NCI-H524 treated with DMSO at 0.1 percent for 48 hours (cell line): ENCODE data around the gene ETS1.

ENCODE experiments used
- DNase-seq: peaks from one replicate; lab custom pipeline; 2025; lab: John Stamatoyannopoulos, UW

The ETS1 gene

GRCh38 chr11:128618603-128619002, 31.2 kb upstream of the ETS1 start:
- DNase-seq: no peak

DNA sequence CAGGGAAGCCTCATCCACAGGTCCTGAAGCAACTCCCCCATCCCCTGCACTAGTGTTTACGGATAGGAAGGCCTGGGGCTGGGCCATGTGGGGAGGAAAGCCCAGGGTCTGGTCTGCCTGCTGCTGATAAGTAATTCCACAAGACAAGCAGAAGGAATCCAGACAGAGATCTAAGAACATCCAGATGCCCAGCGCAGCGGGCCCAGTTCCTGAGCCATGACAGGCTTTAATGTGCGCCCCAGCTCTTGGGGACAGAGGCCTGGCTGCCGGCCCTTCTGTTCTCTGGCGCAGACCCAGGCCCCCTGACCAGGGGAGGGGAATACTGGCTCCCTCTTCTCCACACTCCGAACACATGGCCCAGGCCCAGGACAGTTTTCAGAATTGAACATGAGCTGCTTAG, 28.8 kb upstream of the ETS1 start:
- no peak for DNase-seq

DNA sequence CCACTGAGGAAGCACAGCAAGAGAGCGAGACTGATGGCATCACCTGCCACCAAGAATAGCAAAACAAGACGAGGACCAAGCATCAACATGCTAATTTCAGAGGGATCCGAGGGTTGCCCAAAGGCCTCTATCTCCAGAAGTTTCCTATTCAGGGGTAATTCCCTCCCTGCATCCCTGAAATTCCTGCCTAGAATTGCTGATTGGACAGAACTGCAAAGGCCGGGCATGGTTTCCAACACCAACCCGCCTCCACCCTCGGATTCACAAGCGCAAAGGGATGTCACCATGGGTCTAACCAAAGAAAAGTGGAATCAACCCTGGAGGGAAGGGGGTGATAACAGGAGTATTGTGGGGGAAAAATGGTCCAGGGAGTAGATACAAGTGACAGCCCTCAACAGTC, 28.3 kb upstream of the ETS1 start:
- no peak for DNase-seq

- DNase-seq: no peak
Observed at GRCh38 chr11:128615076-128615475, 27.7 kb upstream of the ETS1 start.

GRCh38 chr11:128614026-128614425, 26.7 kb upstream of the ETS1 start:
- no peak for DNase-seq

- DNase-seq: no peak
Observed at GRCh38 chr11:128613300-128613995, 26.1 kb upstream of the ETS1 start.

GRCh38 chr11:128610721-128611617, 23.6 kb upstream of the ETS1 start:
- no peak for DNase-seq

- no peak for DNase-seq
Observed at GRCh38 chr11:128609785-128610184, 22.4 kb upstream of the ETS1 start.

DNA sequence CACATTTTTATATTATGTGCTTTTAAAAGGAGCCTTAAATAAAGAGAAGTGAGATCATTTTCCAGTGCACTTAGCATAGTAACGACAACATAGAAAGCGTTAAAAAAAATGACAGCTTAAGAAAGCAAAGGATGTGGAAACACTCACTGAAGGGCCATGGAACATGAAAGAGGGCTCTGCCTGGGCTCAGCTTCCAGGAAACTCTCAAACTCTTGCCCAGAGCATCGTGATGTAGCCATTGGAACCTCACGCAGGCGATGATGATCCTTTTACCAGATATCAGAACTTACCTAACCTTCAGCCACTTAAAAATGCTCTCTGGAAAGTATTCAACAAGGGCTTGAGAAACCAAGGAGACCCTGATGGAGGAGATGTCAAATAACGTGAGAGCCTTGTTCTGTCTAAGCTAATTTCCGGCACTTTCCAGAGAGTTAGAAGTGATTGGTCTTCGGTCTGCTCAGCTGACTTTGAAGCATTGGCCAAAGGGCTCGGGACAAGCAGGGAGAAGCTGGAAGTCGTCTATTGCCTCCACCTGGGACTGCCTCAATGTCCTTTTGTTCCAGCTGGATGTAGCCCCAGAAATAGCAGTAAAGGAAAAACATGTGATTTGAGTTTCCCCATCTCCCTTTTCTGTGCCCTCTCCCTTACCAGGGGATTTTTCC, 21.5 kb upstream of the ETS1 start:
- DNase-seq: no peak

GRCh38 chr11:128607819-128608218, 20.5 kb upstream of the ETS1 start:
- no peak for DNase-seq

DNA sequence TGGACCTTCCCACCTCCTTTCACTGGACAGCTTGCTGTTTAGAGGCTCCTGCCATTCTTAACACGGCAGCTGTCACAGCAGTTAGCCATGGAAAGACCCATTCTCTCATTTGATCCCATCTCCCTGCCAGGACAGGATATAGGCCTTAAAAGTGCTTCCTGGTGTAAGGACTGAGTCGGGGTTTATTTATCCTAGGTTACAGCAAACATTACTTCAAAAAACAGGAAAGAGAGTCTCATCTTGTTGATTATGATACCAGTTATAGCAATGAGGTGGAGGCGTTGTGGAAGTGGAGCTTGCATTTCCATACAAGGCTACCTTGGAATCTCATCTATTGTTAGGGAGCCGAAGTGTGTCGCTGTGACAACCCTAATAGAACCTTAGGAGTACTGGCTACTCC, 17.4 kb upstream of the ETS1 start:
- no peak for DNase-seq

- DNase-seq: no peak
Observed at GRCh38 chr11:128603752-128604414, 16.5 kb upstream of the ETS1 start.

DNA sequence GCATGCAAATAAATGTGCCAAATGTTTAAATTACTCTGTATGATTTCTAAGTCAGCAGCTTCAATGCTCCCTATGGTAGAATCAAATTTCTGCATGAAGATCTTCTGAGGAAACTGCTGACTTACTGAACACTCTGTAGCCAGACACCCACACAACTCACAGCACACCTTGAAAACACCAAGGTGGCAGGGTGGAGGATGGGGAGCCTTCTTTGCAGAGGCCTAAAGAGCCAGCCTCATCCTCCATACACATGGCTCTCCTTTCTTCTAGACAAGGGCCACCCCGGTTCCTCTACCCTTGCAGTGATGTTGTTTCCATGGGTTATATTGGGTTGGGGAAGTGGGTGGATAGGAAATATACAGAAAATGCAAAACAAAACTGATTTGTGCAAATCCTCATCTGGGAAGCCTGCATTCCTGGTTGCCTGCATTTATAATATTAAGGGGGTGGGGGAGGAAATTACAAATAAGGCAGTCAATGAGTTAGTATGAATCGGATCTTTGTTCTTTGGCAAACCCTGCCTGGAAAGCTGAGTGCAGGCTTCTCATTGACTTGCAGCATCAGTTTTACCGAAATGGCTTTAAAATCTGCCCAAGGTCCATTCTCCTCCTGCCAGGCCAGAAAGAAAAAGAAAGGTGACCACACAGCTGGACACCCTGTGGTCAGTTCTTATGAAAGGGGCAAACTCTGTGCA, 15.8 kb upstream of the ETS1 start:
- DNase-seq: no peak

DNA sequence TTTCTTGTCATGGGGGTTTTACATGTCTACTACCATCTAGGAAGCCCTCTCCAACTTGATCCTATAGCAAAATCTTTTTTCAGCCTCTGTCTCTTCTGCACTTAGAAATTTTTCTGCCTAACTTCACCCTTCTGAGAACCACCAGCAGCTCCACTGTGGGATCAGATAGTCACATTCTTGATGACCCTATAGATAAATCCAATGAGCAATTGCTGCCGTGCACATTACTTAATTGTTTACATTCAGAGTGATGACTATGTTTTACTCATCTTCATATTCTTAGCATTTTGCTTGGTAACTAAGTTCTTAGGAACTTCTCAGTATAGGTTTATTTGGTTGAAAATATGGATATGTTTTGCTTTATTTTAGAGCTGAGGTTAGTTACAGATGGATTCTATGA, 12.4 kb upstream of the ETS1 start:
- no peak for DNase-seq

DNA sequence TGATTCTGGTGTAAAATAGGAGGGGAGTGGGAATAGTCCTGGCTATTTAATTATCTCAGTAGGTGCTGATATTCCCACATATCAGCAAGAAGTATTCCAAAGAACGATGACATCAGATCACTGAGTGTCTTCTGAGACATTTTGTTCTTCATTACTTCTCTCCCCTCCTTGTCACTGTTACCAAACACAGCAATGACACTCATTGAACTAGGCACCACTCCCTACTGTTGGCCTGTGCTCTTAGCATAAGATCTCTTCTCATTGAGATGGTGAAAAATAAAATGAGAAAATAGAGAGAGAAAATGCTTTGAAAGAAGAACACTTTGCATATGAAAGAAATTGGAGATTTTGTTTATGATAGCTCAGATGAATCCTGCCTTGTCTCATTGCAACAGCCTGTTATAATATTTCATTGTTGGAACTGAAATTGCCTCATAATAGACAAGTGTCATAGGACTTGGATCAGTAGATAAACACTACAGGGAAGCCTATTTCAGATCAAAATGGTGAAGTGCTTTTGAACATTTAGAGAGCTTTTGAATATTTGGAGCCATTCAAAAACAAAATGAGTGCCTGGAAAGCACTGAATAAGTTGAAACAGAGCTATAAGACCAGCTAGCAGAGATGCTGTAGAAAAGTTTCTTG, 11.3 kb upstream of the ETS1 start:
- DNase-seq: no peak

GRCh38 chr11:128598096-128598495, 10.7 kb upstream of the ETS1 start:
- DNase-seq: no peak

DNA sequence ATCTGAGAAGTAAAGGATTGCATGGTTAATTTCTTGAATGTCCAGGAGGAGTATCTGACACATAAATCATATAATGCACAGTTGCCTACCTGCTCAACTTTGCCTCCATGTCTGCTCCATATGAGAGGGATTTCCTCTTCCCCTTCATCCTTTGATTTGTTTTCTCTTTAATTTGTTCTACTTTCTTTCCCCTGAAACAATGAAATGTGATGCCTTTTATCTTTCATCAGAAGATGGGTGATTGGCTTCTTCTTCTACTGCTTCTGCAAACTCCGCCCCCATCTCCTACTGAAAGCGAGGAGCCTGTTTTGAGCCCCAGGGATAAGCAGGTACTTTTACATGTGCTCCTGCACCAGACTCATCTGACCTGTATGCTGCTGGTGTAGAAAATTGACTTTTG, 9.9 kb upstream of the ETS1 start:
- DNase-seq: no peak

DNA sequence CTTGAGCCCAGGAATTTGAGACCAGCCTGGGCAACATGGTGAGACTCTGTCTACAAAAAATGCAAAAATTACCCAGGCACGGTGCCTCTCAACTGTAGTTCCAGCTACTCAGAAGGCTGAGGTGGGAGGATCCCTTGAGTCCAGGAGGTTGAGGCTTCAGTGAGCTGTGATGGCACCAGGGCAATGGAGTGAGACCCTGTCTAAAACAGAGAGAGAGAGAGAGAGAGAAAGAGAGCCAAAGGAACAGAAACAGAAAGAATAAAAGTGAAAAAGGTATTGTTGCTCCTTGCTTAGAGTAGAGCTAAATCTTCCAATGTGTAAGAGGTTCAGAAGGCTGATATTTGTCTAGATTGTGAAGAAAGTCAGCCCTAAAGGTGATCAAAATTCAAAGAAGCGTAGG, 8.9 kb upstream of the ETS1 start:
- no peak for DNase-seq

DNA sequence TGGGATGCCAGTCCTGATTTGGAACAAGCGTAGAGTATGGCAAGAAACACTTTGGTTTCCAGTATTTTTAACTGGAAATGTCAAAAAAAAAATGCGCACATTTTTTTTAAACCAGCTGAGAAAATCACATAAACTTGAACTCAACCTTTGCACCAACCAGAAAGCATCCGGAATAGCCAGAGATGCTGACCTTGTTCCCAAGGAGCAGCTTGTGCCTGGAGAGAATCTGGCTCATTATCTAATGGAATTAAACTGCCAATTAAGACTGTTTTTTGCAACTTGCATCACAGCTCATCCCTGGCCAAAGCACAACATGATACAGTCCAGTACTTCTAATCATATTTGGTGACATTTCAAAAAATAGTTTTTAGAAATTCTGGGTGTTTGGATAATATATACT, 8.4 kb upstream of the ETS1 start:
- no peak for DNase-seq

GRCh38 chr11:128595221-128595620, 7.9 kb upstream of the ETS1 start:
- DNase-seq: no peak

DNA sequence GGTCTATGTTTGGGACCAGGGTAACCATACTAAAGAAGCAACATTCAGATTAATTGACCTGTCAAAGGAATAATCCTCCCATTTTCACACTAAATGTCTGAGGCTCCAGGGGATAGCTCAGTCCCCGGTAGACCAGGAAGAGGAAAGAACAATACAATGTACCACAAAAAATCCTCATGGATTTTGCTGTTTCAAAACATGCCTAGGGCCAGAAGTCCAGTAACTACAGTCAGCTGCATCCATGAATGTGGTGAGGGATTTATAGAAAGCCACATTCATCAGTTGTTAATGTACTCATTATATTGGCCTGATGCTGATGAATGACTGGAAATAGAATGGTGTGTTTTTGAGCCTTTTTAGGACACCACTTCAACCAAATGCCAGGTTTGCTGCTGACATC, 6.9 kb upstream of the ETS1 start:
- no peak for DNase-seq
